Thyroid gland (tissue), 4 donors: ENCODE results near the gene SIM2. TPM values are rescaled to one million over a fixed set of nuclear protein-coding genes. Genes with fewer than 3 reads are reported as not detected.

Experiments
- DNase-seq, 2 donors: peaks; one replicate each; pipeline ENCODE4 v3.0.0-alpha.2; 2019
- H3K27ac ChIP-seq, 3 donors: fragments of 200-600 bp; sonication (generic); 1 replicate in 2 of 3; 2 replicates in 1 of 3; pipeline ENCODE4 v1.5.1; 2016 to 2019; ENCODE audit warnings: mild to moderate bottlenecking in 1 of 3, moderate library complexity in 1 of 3
- H3K27me3 ChIP-seq: fragments of 200-600 bp; sonication (generic); one replicate; pipeline ENCODE4 v1.5.1; 2019
- H3K36me3 ChIP-seq, 2 donors: fragments of 200-600 bp; sonication (generic); one replicate each; pipeline ENCODE4 v1.5.1; 2016 to 2019
- H3K4me1 ChIP-seq, 2 donors: fragments of 200-600 bp; sonication (generic); one replicate each; pipeline ENCODE4 v1.5.1; 2017 to 2019
- H3K4me3 ChIP-seq, 3 donors: fragments of 200-600 bp; sonication (generic); replicated peaks in 1 of 3; 1 replicate in 2 of 3; 2 replicates in 1 of 3; pipeline ENCODE4 v1.5.1; 2016; ENCODE audit warnings: mild to moderate bottlenecking in 1 of 3
- H3K9me3 ChIP-seq: fragments of 200-600 bp; sonication (generic); one replicate; pipeline ENCODE4 v1.5.1; 2017
- CTCF ChIP-seq, 6 experiments: fragments of 200-600 bp in 3 of 6; fragments of 450-650 bp in 3 of 6; sonication (generic) in 3 of 6; IDR thresholded peaks; one replicate each; pipeline ENCODE4 v1.5.1; 2016 to 2019; ENCODE audit warnings: antibody characterized with exemption in 6 of 6, mild to moderate bottlenecking in 2 of 6, inconsistent platforms in 1 of 6, moderate library complexity in 1 of 6
- POLR2A ChIP-seq, 2 donors: fragments of 450-650 bp; IDR thresholded peaks; one replicate each; pipeline ENCODE4 v1.6.1; 2017; ENCODE audit warnings: antibody characterized with exemption in 2 of 2, mild to moderate bottlenecking in 2 of 2, moderate library complexity in 1 of 2
- WGBS, 2 donors: methylation state at CpG; one replicate each; pipeline ENCODE4 v1.1.5; 2017; 5-methylcytosine and 5-hydroxymethylcytosine counted together
- intact Hi-C: fragments of 100-400 bp; cut with DNase I; formaldehyde crosslinking; loops from one replicate; pipeline ENCODE4 v1.15.1; 2023
- total RNA-seq, 4 donors: library from RNA; depleted of rRNA; stranded (reverse); fragments of >200 nt; gene quantifications; one replicate each; pipeline ENCODE4 v1.2.3, GENCODE V29; 2016

Gene SIM2
- total RNA-seq, 4 donors from 2014 or later = not detected

GRCh38 chr21:36705679-36706481, 7.0 kb downstream of the SIM2 start:
- peaks cover 77% of the 10 kb centered on the region for H3K27me3 ChIP-seq
- DNase-seq = no peak
- no peak overlapping the region for H3K4me3 ChIP-seq
- peaks cover 22 to 55% of the 10 kb centered on the region in 2 donors for H3K4me1 ChIP-seq
- no peaks in the 10 kb centered on the region for H3K9me3 ChIP-seq
- H3K27ac ChIP-seq = no peak overlapping the region
- no peaks in the 10 kb centered on the region for H3K36me3 ChIP-seq
- intact Hi-C loops = no loop called here
- 9 to 15% methylated on average over 11 to 21 of the region's 22 CpGs for WGBS, 2 donors
- TF ChIP-seq CTCF (IDR thresholded peaks at IDR 0.05) (peak in 1 of 6 experiments; percentile 21), POLR2A (IDR thresholded peaks at IDR 0.05) (no peak)

- Histone ChIP-seq H3K27ac (no peak overlapping the region), H3K27me3 (peaks cover 79% of the 10 kb centered on the region), H3K36me3 (no peaks in the 10 kb centered on the region), H3K9me3 (no peaks in the 10 kb centered on the region), H3K4me3 (no peak overlapping the region), H3K4me1 (peaks cover 17 to 49% of the 10 kb centered on the region in 2 donors)
- DNase-seq = no peak
- TF ChIP-seq CTCF (IDR thresholded peaks at IDR 0.05) (no peak), POLR2A (IDR thresholded peaks at IDR 0.05) (no peak)
- intact Hi-C loops = no loop called here
- 14% methylated on average over 13 of the region's 13 CpGs for WGBS, 2 donors
These were observed 7.6 kb downstream of the SIM2 start for GRCh38 chr21:36706482-36706852.

- Histone ChIP-seq H3K27ac (no peak overlapping the region), H3K27me3 (peaks cover 77% of the 10 kb centered on the region), H3K36me3 (no peaks in the 10 kb centered on the region), H3K4me1 (peaks cover 17 to 47% of the 10 kb centered on the region in 2 donors), H3K4me3 (no peak overlapping the region), H3K9me3 (no peaks in the 10 kb centered on the region)
- TF ChIP-seq CTCF (IDR thresholded peaks at IDR 0.05) (no peak), POLR2A (IDR thresholded peaks at IDR 0.05) (no peak)
- DNase-seq = no peak
- intact Hi-C loops = no loop called here
- WGBS, 2 donors = 16% methylated on average over 31 to 32 of the region's 32 CpGs
These were observed 8.2 kb downstream of the SIM2 start for GRCh38 chr21:36706951-36707762.

GRCh38 chr21:36707763-36708285, 8.9 kb downstream of the SIM2 start:
- H3K36me3 ChIP-seq = no peaks in the 10 kb centered on the region
- peaks cover 17 to 47% of the 10 kb centered on the region in 2 donors for H3K4me1 ChIP-seq
- no peak for TF ChIP-seq CTCF (IDR thresholded peaks at IDR 0.05)
- TF ChIP-seq POLR2A (IDR thresholded peaks at IDR 0.05) = no peak
- no peak for DNase-seq
- H3K27ac ChIP-seq = no peak overlapping the region
- H3K27me3 ChIP-seq = peaks cover 74% of the 10 kb centered on the region
- intact Hi-C loops = no loop called here
- WGBS, 2 donors = 0 to 1% methylated on average over 9 to 16 of the region's 53 CpGs
- H3K9me3 ChIP-seq = no peaks in the 10 kb centered on the region
- no peak overlapping the region for H3K4me3 ChIP-seq
